ENCODE results near the gene OR12D2. TPM values are rescaled to one million over a fixed set of nuclear protein-coding genes. Genes with fewer than 3 reads are reported as not detected.
"Not testable (repeated sequence)": the region's sequence is repeated elsewhere in the genome, so short reads cannot be mapped to it uniquely, and the experiment has no call there.

OR12D2 gene
- total RNA-seq (not detected), polyA plus RNA-seq (not detected)

DNA sequence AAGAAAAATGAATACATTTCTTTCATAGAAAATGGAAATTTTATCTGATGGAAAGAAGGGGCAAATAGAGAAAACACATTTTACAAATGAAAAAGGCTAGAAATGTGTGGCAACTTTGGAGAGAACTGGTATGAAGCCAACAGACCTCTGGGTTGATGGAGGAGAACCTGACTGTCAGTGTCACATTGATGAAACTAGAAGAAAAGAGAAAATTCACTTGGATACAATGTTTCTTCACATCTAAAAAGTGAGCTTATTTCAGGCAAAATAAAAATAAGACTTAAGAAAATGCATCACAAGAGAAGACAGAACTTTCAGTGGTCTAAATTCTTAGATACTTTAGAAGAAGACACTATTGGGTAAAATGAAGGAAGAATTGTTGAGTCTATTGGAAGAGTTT lies at the start of gene OR12D2:
TSS of gene OR12D2 (plus strand) at position 301 of the 400 bp plus-strand sequence. CDS start 1,069 bp downstream, outside the sequence.
- intact Hi-C loops (cut with DNase I): no loop called here
- no peaks in the 10 kb centered on the region for H3K9me3 ChIP-seq

DNA sequence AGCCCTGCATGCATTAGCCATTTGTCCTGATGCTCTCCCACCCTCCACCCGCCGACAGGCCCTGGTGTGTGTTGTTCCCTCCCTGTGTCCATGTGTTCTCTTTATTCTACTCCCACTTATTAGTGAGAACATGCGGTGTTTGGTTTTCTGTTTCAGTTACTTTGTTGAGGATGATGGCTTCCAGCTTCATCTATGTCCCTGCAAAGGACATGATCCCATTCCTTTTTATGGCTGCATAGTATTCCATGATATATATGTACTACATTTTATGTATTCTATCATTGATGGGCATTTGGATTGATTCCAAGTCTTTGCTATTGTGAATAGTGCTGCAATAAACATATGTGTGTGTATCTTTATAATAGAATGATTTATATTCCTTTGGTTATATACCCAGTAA lies 46.1 kb upstream of the OR12D2 start:
- WGBS, 2 donors: 95 to 96% methylated on average over 3 of the region's 3 CpGs
- intact Hi-C loops (cut with DNase I); H3K27me3 ChIP-seq; H3K27ac ChIP-seq; H3K36me3 ChIP-seq; H3K9me3 ChIP-seq; DNase-seq; H3K4me1 ChIP-seq; H3K4me3 ChIP-seq: not testable (repeated sequence)

More for the DNA sequence above, at the start of gene OR12D2:
- Histone ChIP-seq H3K36me3 (no peaks in the 10 kb centered on the region), H3K4me3 (no peak within 1 kb of the TSS), H3K4me1 (no peaks in the 10 kb centered on the region), H3K27ac (no peak within 1 kb of the TSS), H3K27me3 (no peaks in the 10 kb centered on the region)
- no peak for DNase-seq
- TF ChIP-seq POLR2AphosphoS5 (IDR thresholded peaks at IDR 0.05): no peak

GRCh38 chr6:29354980-29355379 lies 40.5 kb upstream of the OR12D2 start:
- intact Hi-C loops (cut with DNase I): no loop called here
- H3K4me3 ChIP-seq: no peak overlapping the region
- H3K9me3 ChIP-seq: no peaks in the 10 kb centered on the region
- TF ChIP-seq POLR2A (IDR thresholded peaks at IDR 0.05) (no peak), EP300 (IDR thresholded peaks at IDR 0.05) (no peak), CTCF (IDR thresholded peaks at IDR 0.05) (no peak), POLR2AphosphoS5 (IDR thresholded peaks at IDR 0.05) (no peak)
- no peak for DNase-seq
- no peaks in the 10 kb centered on the region for H3K27me3 ChIP-seq
- no peaks in the 10 kb centered on the region for H3K4me1 ChIP-seq
- no peak overlapping the region for H3K27ac ChIP-seq
- H3K36me3 ChIP-seq: no peaks in the 10 kb centered on the region

- Histone ChIP-seq H3K36me3 (no peaks in the 10 kb centered on the region), H3K9me3 (no peaks in the 10 kb centered on the region), H3K4me1 (no peaks in the 10 kb centered on the region), H3K4me3 (no peak overlapping the region), H3K27me3 (no peaks in the 10 kb centered on the region), H3K27ac (no peak overlapping the region)
- 45 to 68% methylated on average over 1 of the region's 1 CpG for WGBS, 2 donors
- intact Hi-C loops (cut with DNase I): no loop called here
- no peak for DNase-seq
- TF ChIP-seq POLR2A (IDR thresholded peaks at IDR 0.05) (no peak), POLR2AphosphoS5 (IDR thresholded peaks at IDR 0.05) (no peak), EP300 (IDR thresholded peaks at IDR 0.05) (no peak), CTCF (IDR thresholded peaks at IDR 0.05) (no peak)
Measured at GRCh38 chr6:29355603-29356002, 39.8 kb upstream of the OR12D2 start.

GRCh38 chr6:29368765-29369164 lies 26.7 kb upstream of the OR12D2 start, which contains the start of gene OR5V1:
Gene OR5V1, minus strand, starts transcription at chr6:29368865. Its CDS starts 12,670 bp downstream, at chr6:29356195.
- TF ChIP-seq EP300 (IDR thresholded peaks at IDR 0.05): no peak
- TF ChIP-seq CTCF (IDR thresholded peaks at IDR 0.05): no peak
- no peak for TF ChIP-seq POLR2AphosphoS5 (IDR thresholded peaks at IDR 0.05)
- TF ChIP-seq POLR2A (IDR thresholded peaks at IDR 0.05): no peak
- 80 to 87% methylated on average over 3 of the region's 3 CpGs for WGBS, 2 donors
- no peaks in the 10 kb centered on the region for H3K4me1 ChIP-seq
- no peak for DNase-seq
- H3K27ac ChIP-seq: no peak within 1 kb of the TSS
- no peaks in the 10 kb centered on the region for H3K36me3 ChIP-seq
- intact Hi-C loops (cut with DNase I): no loop called here
- no peak within 1 kb of the TSS for H3K4me3 ChIP-seq
- H3K9me3 ChIP-seq: no peaks in the 10 kb centered on the region
- H3K27me3 ChIP-seq: no peaks in the 10 kb centered on the region

- intact Hi-C loops (cut with DNase I): no loop called here
- no peaks in the 10 kb centered on the region for H3K27me3 ChIP-seq
- no peaks in the 10 kb centered on the region for H3K36me3 ChIP-seq
- no peak within 1 kb of the TSS for H3K4me3 ChIP-seq
- no peak within 1 kb of the TSS for H3K27ac ChIP-seq
- 86 to 98% methylated on average over 1 of the region's 1 CpG for WGBS, 2 donors
- TF ChIP-seq CTCF (IDR thresholded peaks at IDR 0.05): no peak
- no peak for TF ChIP-seq EP300 (IDR thresholded peaks at IDR 0.05)
- no peak for TF ChIP-seq POLR2AphosphoS5 (IDR thresholded peaks at IDR 0.05)
- no peak for TF ChIP-seq POLR2A (IDR thresholded peaks at IDR 0.05)
- H3K4me1 ChIP-seq: no peaks in the 10 kb centered on the region
- no peak for DNase-seq
- peaks cover 0 to 2% (median 0%) of the 10 kb centered on the region in 4 donors for H3K9me3 ChIP-seq
Measured at GRCh38 chr6:29375191-29375590, 20.2 kb upstream of the OR12D2 start, which contains the start of gene OR12D3. Gene OR12D3, minus strand, starts transcription at chr6:29375291. Its CDS starts 4 bp downstream, at chr6:29375287.
